Hypothalamus (tissue), 51 donors: ENCODE measurements around the gene MYL7.
A peak's percentile ranks its signal among the peaks of the same experiment; 100 is the strongest.
"Not testable (repeated sequence)": the region's sequence is repeated elsewhere in the genome, so short reads cannot be mapped to it uniquely, and the experiment has no call there.

Experiments
- DNase-seq, 51 donors: peaks; one replicate each; lab custom pipeline; 2025; lab: John Stamatoyannopoulos, UW

MYL7 gene

GRCh38 chr7:44138698-44139097 lies 2.4 kb downstream of the MYL7 start:
- DNase-seq: no peak

GRCh38 chr7:44136731-44137130 lies 4.4 kb downstream of the MYL7 start:
- DNase-seq: no peak

GRCh38 chr7:44134943-44135628 lies 6.0 kb downstream of the MYL7 start:
- peak in 11 of 51 donors; percentile 8 to 46 (median 25) for DNase-seq

GRCh38 chr7:44133295-44133694 lies 7.8 kb downstream of the MYL7 start:
- no peak for DNase-seq

- no peak for DNase-seq
Observed at GRCh38 chr7:44132039-44132438, 9.1 kb downstream of the MYL7 start.

GRCh38 chr7:44131173-44132029 lies 9.7 kb downstream of the MYL7 start:
- no peak for DNase-seq

- DNase-seq: no peak
Observed at GRCh38 chr7:44128721-44129582, 12.2 kb downstream of the MYL7 start.

GRCh38 chr7:44127161-44127560 lies 14.0 kb downstream of the MYL7 start:
- DNase-seq: no peak

- DNase-seq: not testable (repeated sequence)
Observed at GRCh38 chr7:44126574-44126973, 14.6 kb downstream of the MYL7 start.

GRCh38 chr7:44124822-44125202 lies 16.3 kb downstream of the MYL7 start:
- DNase-seq: no peak

- DNase-seq: peak; percentile 45 to 99 (median 97)
Observed at GRCh38 chr7:44123190-44124003, 17.7 kb downstream of the MYL7 start, which contains the start of gene POLD2. TSS of gene POLD2 (minus strand) at chr7:44123548. CDS start at chr7:44122053, 1,495 bp downstream.

- DNase-seq: no peak
Observed at GRCh38 chr7:44122529-44122928, 18.6 kb downstream of the MYL7 start.

- no peak for DNase-seq
Observed at GRCh38 chr7:44121761-44122420, 19.2 kb downstream of the MYL7 start.

GRCh38 chr7:44120395-44120794 lies 20.7 kb downstream of the MYL7 start:
- DNase-seq: no peak

- no peak for DNase-seq
Observed at GRCh38 chr7:44119829-44120380, 21.2 kb downstream of the MYL7 start.

GRCh38 chr7:44117801-44118429 lies 23.2 kb downstream of the MYL7 start:
- no peak for DNase-seq

- DNase-seq: no peak
Observed at GRCh38 chr7:44116789-44117666, 24.1 kb downstream of the MYL7 start.
